GM21360 (cell line): Measurements from ENCODE around the gene TTC39A.
A peak's percentile ranks its signal among the peaks of the same experiment; 100 is the strongest.
"Not testable (repeated sequence)": the region's sequence is repeated elsewhere in the genome, so short reads cannot be mapped to it uniquely, and the experiment has no call there.

ENCODE experiments used
- ATAC-seq: cut with Tn5 transposase; IDR thresholded peaks from one replicate; pipeline ENCODE4 v1.9.1; 2021; ENCODE audit warnings: mild to moderate bottlenecking, moderate library complexity; ENCODE audit not compliant: unreplicated experiment

TTC39A gene

GRCh38 chr1:51340380-51340779, 10.0 kb upstream of the TTC39A start:
- ATAC-seq: no peak

DNA sequence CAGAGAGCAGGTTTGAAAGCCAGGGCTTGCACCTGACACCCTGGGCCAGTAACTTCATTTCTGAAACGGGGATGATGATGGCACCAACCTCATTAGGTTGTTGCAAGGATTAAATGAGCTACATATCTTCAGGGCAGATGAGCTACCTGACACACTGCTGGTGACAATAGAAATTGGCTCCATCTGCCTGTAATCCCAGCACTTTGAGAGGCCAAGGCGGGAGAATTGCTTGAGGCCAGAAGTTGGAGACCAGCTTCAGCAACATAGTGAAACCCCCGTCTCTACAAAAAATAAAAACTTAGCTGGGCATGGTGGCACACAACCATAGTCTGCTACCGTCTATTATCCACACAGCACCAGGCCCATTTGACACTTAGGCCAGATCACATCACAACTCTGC, 6.3 kb upstream of the TTC39A start:
- ATAC-seq: no peak

DNA sequence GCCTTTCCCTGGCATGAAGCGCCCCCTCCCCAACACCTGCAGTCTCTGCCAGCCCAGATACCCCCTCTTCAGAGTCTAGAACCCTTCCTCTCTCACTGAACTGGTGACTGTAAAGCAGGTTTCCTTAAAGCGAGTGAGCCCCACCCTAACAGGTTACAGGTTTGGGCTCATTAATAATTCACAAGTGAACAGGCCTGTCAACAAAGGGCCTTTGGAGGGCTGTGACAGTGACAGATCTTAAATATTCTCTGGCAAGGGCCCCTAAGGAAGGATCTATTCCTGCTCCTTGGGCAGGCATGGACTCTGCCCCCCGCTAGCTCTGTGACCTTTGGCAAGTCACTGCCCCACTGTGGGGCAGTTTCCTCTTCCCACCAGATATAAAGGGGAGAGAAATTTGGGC, 5.6 kb upstream of the TTC39A start:
- no peak for ATAC-seq

DNA sequence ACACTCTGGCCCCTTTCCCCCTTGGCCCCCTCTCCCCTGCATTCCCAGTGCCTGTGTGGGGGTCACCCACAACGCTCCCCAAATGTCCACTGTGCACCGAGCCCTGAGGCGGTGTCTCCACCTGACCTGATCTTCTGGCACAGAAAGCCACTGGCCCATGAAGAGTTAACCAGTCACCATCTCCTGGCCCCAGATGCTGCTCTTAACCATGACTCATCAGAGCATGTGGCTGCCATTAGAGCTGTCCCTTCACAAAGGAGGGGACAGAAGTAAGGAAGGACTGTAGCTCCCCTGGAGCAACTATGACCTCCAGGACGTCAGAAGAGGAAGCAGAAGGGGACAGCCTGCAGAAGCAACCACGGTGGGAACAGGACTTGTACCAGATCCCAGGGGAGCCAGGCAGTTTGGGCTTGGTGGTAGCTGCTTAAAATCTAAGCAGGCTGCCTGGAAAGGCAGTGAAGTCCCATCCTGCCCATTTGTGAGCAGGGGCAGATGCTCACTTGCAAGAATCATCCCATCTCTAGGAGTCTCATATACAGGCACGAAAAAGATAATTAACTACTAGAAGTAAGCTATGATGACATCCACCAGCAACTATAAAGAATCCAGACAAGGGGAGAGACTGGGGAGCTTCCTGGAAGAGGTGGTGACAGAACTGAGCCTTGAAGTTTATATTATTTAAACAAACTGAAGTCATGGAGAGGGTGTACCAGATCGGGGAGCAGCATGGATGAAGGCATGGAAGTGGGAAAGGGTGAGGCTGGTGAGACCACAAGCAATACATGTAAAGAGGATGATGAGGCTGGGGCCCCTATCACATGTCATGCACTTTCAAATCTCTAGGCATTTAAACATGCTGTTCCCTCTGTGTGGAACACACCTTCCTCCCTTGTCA, 1.1 kb upstream of the TTC39A start:
- ATAC-seq: peak; percentile 54

- ATAC-seq: no peak
These were observed 678 bp downstream of the TTC39A start for GRCh38 chr1:51329443-51330325.

DNA sequence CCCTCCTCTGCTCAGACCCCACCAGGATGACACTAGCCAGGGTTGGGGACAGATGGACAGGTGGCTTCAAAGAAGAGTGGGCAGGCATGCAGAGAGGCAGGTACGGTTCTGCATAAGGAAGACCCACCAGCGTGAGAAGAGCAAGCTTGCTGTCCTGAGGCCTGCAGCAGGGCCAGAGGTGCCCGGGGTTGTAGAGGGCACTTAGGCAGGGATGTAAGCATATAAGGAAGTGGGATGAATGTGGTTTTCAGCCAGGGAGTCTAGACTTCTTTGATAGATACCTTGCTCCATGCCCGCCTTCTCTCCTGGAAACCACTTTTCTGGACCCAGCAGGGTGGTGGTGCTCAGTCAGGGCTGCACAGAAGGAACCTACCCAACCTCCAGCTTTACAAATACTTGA, 1.4 kb downstream of the TTC39A start:
- ATAC-seq: no peak

DNA sequence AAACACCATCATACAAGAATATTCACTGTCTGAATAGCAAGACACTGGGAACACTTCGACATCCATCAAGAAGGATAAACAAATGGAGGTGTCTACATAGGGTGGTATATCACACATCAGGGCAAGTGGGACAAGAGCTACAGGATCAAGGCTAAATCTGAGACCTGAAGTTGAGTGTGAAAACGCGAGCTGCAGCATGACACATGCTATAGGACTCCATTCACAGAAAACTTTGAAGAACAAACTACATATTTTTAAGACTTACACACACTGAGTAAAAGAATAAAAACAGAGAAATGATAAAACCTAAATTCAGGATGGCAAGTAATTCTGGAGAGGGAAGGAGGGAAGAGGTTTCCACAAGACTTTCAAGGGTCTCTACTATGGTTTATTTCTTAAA, 2.1 kb downstream of the TTC39A start:
- no peak for ATAC-seq

- no peak for ATAC-seq
These were observed 3.0 kb downstream of the TTC39A start for GRCh38 chr1:51327386-51327785.

DNA sequence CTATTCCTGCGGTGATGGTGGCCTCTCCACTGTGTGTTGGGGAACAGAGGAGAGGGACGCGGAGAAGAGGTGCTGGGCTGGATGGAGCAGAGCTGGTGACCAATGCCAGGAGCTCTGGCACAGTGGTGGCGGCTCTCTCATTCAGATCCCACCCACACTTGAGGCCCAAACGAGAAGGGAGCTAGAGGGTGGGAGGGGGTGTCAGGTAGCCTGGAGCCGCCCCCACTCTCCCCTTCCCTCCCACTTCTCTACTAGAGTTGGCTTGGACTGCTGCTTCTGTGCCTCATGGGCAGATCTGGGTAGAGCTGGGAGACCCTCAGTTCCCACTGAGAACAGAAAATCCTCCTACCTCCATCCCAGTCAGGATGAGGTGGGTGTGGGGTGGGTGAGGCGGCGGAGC, 3.5 kb downstream of the TTC39A start:
- no peak for ATAC-seq

DNA sequence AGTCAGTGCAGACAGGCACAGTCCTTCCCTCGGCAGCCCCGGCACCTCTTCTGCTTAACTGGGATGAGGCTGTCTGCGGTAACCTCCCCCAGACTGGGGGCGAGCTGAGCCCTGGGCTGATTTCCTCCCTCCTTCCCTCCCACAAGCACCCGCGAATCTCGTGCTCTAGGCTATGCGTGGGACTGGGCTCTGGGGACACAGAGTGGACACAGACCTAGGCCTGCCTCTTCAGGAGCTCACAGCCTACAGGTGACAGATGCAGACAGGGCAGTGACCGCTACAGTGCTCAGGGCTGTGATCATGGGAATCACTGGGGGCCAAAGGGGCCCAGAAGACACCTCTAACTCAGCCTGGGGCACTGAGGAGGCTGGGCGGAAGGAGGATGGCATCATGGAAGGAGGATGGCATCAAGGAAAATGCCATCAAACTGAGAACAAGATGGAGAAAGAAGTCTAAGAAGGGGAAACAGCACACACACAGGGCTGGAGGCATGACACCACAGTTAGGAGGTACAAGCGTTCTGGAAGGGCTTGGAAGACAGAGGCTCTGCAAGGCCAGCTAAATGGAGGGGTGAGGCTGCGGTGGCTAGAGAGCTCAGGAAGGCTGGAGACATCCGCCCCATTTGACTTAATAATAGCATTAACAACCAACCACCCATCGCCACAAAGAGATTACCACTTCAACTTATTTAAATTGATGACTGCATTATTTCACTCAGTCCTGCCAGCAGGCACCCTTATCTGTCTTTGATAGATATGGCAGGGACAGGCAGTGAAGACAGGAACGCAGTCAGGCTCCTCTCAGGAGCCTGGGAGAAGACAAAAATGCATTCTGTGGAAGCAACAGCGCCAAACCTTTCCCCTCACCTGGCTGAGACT, 4.2 kb downstream of the TTC39A start:
- no peak for ATAC-seq

- ATAC-seq: no peak
These were observed 5.0 kb downstream of the TTC39A start for GRCh38 chr1:51325391-51325790.

DNA sequence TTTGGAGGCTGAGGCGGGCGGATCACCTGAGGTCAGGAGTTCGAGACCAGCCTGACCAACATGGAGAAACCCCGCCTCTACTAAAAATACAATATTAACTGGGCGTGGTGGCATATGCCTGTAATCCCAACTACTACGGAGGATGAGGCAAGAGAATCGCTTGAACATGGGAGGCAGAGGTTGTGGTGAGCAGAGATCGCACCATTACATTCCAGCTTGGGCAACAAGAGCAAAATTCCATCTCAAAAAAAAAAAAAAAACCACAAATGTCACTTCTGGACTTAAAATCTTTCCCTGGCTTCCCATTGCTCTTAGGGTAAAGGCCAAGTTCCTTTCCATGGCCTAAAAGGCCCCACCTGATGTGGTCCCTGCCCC, 5.4 kb downstream of the TTC39A start:
- not testable (repeated sequence) for ATAC-seq

DNA sequence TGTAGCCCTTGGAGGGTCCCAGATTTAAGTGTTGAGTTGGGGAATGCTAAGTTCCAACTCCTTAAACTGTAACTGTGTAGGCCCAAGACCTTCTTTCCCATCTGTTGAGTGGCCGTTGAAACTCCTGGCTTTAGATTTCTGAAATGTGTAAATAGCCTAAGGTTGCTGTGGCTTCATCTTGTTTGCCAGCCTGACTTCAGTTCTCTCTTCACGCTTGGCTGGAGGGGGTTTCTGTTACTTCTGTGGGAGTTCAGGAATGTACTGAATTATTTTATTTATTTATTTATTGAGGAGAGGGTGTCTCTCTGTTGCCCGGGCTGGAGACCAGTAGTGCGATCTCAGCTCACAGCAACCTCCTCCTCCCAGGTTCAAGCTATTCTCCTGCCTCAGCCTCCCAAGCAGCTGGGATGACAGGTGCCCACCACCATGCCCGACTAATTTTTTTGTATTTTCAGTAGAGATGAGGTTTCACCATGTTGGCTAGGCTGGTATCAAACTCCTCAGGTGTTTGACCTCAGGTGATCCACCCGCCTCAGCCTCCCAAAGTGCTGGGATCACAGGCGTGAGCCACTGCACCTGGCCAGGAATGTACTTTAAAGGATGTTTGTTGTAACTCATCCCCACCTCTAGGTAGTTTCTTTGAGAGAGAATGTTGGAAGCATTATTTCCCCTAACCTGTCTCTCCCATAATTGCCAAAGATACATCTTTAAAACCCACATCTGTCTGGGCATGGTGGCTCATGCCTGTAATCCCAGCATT, 5.9 kb downstream of the TTC39A start:
- no peak for ATAC-seq

DNA sequence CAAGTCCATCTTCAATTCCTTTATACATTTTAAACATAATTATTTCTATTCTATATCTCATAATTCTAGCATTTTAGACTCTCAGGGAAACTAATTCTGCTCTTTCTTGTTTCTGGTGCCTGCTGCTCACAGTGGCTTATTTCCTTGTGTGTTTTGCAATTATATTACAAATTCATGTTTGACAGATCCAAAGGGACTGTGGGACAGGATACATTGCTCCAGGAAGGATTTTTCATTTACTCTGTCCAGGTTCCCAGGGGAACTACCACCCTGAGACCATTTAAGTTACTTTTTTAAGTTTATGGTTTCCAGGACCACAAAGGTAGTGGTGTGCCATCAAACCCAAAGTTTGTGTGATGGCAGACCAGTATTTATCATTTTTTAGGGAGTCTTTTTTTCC, 6.6 kb downstream of the TTC39A start:
- ATAC-seq: no peak

DNA sequence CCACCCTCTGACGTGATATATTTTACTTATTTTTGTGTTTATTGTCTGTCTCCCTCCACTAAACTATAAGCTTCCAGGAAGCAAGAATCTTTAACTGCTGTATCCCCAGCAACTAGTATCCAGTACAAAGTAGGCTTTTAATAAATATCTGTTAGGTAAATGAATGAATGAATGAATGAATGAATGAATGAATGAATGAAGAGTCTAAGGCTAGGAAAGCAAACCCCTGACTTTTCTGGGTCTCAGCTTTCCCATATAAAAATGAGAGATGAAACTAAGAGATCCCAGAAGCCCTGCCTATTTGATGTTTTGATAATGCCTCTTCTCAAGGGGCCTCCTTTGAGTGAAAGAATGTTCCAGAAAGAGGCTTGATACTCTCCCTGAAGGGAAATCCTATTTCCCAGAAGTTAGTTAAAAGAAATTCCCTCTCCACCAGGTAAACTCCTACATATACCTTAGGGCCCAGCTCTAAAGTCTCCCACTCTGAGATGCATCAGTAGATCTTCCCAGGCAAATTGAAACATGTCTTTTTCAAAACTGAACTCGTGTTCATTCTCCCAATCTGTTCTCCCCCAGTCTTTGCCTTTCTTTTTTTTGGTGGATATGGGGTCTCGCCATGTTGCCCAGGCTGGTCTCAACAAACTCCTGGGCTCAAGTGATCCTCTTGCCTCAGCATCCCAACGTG, 7.8 kb downstream of the TTC39A start:
- no peak for ATAC-seq

DNA sequence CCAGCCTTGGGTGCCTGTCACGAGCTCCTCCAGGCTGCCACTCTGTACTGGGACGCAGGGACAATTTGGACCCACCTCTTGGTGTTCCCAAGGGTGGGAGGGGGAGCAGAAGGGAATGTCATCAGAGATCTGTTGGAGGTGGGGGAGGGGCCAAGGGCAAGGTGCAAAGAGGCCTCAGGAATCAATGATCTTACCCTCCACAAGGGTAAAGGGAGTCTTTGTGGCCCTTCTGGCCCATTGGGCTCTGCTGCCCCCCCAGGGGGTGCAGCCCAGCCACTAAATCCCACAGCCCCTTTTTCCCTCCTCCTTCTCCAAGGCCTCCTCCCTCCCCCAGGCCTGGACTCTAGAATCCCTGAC, 8.5 kb downstream of the TTC39A start:
- no peak for ATAC-seq

DNA sequence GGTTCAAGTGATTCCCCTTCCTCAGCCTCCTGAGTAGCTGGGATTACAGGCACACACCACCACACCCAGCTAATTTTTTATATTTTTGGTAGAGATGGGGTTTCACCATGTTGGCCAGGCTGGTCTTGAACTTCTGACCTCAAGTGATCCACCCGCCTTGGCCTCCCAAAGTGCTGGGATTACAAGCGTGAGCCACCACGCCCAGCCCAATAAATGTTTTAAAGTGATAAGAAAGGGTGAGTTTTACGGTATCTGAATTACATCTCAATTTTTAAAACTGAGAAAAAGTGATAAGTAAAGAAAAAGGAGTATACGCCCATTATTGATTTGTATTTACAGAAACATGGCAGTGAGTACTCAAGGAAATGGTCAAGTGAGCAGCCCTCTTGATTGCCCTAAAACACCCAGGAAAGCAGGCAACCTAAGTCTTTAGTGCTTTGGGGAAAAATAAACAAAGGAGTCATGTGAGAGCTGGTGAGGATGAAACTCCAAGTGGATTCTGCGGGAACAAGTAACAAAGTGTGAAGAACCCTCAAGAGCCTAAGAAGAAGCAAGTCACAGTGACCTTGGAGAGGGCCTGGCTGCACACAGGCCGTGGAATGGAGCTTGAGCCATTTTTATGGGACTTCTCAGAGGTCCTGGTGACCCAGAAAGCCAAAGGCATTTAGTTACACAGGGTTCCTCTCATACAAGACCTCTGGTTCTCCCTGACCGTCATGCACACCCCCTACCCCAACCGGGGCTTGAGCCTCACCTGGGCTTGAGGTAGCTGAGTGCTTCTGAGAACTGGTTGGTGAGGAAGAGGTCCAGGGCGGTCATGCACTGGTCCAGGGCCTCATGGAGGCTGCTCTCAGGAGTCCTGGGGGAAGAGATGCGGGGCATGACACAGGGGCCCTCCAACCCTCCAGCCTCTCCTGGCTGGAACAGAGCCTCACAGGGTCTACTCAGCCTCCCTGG, 9.1 kb downstream of the TTC39A start:
- no peak for ATAC-seq

DNA sequence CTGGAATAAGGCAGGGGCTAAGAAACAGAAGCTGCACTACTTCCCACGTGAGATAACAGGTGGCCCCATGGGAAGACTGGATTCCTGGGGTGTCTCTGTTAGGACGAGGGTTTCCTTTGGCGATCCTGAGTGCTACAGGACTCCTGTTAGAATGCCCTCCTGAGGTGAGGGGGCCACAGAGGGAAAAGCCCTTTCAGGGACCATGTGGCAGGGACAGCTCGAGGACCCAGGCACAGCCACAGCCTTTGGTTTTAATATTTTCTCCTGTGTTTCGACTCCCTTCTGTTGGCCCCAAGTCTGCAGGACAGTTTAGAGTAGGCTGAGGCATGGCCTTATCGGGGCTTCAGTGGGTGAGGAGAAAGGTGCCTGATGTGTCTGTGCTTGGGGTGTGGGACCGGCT, 12.6 kb downstream of the TTC39A start:
- ATAC-seq: no peak

DNA sequence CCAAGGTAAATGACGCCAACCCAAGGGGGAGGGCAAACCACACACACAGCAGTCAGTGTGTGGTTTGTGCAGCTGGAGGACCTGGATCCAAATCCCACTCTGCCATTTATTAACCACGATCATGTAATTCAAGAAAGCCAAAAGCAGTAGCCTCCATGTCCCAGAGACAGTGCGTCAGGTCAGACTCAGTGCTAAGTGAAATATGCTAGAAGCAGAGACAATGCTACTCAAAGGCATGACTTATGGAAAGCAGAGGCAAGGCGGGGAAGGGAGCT, 13.6 kb downstream of the TTC39A start:
- no peak for ATAC-seq
